Dedifferentiated amniotic fluid mesenchymal stem cell (primary cell): ENCODE data around the gene GNPDA2.
A peak's percentile ranks its signal among the peaks of the same experiment; 100 is the strongest.

Experiments
- DNase-seq: peaks from one replicate; pipeline ENCODE4 v3.0.0-alpha.2; 2016; ENCODE audit errors: extremely low spot score

The GNPDA2 gene

GRCh38 chr4:44678094-44679041 lies 48.0 kb downstream of the GNPDA2 start, which contains the start of gene GUF1:
Gene GUF1, plus strand, starts transcription at chr4:44678420. Its CDS starts 203 bp downstream, at chr4:44678623.
- peak; percentile 87 for DNase-seq

- no peak for DNase-seq
These were observed 51.0 kb downstream of the GNPDA2 start for GRCh38 chr4:44675366-44675765.

GRCh38 chr4:44674471-44674870 lies 51.9 kb downstream of the GNPDA2 start:
- DNase-seq: no peak

- no peak for DNase-seq
These were observed 54.7 kb downstream of the GNPDA2 start for GRCh38 chr4:44671636-44672035.

GRCh38 chr4:44670506-44671199 lies 55.7 kb downstream of the GNPDA2 start:
- DNase-seq: no peak

GRCh38 chr4:44668526-44668925 lies 57.8 kb downstream of the GNPDA2 start:
- no peak for DNase-seq

- no peak for DNase-seq
These were observed 62.7 kb downstream of the GNPDA2 start for GRCh38 chr4:44663539-44664263.

- no peak for DNase-seq
These were observed 63.7 kb downstream of the GNPDA2 start for GRCh38 chr4:44662623-44663005.

- no peak for DNase-seq
These were observed 64.3 kb downstream of the GNPDA2 start for GRCh38 chr4:44661940-44662622.

GRCh38 chr4:44660396-44660795 lies 66.0 kb downstream of the GNPDA2 start:
- DNase-seq: no peak

GRCh38 chr4:44652002-44652401 lies 74.4 kb downstream of the GNPDA2 start:
- no peak for DNase-seq
